GM18868 (cell line): ENCODE measurements around the gene SLC25A24.
"Not testable (repeated sequence)": the region's sequence is repeated elsewhere in the genome, so short reads cannot be mapped to it uniquely, and the experiment has no call there.

ENCODE experiments used
- ATAC-seq: cut with Tn5 transposase; IDR thresholded peaks from one replicate; pipeline ENCODE4 v1.9.1; 2021; ENCODE audit warnings: mild to moderate bottlenecking, moderate library complexity; ENCODE audit not compliant: unreplicated experiment

The SLC25A24 gene

GRCh38 chr1:108199781-108200686 is at the start of gene SLC25A24:
Gene SLC25A24 (minus strand): TSS chr1:108200343. CDS start chr1:108200138, 205 bp downstream.
- ATAC-seq = peak; percentile 93

DNA sequence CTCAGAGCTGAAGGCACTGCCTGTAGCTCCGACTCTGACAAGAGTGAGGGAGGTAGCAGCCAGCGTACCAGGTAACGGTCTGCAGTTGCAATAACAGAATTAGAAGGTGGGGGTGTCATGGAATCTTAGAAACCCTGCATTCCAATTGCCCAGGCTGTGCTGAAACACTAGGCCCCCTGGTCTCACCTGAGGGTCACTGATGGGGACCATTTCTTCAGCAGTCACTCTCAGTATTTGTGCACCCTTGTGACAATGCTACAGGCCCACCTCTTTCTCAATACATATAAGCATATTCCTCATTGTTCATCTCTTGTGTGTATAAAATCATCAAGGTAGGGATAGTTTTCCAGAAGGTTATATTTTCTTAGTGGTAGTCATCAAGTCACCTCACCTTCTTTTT is 43.8 kb upstream of the SLC25A24 start, which contains the start of gene NBPF4:
Gene NBPF4 (minus strand): TSS at position 101 of the 400 bp plus-strand sequence. CDS start 315 bp downstream, outside the sequence.
- ATAC-seq = not testable (repeated sequence)

DNA sequence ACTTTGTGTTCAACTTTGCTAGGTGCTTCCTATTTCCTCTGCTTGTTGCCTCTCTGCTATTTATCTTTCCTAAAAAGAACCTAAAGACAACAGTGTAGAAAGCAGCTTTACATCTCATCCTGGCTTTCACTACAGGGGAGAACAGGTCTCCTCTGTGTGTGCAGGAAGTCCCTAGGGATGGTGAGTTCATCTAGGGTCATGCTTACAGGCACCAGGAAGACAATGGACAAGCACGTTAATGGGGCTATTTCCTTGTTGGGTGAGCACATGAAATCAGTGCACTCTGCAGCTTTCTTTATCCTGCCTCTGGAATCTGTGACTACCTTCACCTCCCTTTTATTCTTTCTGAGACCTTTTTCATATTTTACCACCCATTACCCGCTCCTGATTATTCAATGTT is 39.3 kb upstream of the SLC25A24 start:
- not testable (repeated sequence) for ATAC-seq

GRCh38 chr1:108235308-108235707 is 35.2 kb upstream of the SLC25A24 start:
- not testable (repeated sequence) for ATAC-seq

DNA sequence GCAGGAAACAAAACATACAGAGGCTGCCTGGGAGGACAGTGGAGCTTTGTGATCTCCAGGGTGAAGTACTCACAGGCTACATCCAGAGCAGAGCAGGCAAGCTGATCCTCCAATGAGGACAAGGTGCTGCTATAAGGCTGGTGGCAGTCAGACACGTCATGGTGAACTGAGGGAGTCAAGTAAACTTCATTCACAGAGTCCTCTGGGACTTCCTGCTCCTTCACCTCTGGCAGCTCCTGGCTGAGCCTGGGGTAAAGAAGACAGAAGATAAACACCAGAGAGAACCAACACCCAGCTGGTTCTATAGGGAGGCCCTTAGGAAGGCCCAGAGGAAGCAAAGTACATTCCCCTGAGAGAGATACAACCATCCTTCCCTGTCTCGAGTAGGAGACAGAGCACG is 32.0 kb upstream of the SLC25A24 start:
- ATAC-seq = not testable (repeated sequence)

DNA sequence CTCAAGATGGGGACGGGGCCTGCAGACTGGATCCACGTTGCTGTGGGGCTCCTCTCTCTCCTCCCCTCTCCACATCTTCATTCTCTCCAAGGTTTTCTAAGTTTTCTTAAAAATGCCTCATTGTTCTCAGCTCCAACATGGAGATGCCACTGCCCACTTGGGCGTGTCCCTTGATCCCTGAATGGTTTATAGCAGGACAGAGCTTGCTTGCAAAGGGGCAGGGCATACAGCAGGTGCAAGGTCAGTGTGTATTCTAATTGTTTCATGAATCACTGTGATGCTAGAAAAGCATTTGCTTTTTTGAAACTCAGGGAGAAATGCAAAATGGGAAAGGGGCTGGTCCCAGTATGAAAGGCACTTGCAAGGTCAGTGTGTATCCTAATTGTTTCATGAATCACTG is 29.8 kb upstream of the SLC25A24 start:
- not testable (repeated sequence) for ATAC-seq

GRCh38 chr1:108227772-108228171 is 27.6 kb upstream of the SLC25A24 start:
- ATAC-seq = not testable (repeated sequence)

DNA sequence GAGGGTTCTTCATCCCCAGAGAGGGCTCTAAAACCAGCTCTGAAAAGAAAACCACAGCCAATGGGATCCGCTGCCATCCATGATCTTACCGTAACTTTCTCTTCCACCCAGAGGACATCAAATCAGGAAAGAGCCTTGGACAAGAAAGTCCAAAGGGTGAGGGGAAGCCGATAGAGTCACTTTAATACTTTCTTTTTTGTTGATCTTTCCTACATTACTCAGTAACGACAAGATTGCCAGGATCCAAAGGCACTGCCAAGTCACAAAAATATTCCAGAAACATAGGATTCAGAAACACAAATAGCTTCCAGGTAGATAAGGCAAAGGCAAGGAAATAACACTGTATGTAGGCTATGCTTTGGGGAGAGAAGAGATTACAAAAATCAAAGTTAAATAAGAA is 26.7 kb upstream of the SLC25A24 start:
- ATAC-seq = not testable (repeated sequence)

DNA sequence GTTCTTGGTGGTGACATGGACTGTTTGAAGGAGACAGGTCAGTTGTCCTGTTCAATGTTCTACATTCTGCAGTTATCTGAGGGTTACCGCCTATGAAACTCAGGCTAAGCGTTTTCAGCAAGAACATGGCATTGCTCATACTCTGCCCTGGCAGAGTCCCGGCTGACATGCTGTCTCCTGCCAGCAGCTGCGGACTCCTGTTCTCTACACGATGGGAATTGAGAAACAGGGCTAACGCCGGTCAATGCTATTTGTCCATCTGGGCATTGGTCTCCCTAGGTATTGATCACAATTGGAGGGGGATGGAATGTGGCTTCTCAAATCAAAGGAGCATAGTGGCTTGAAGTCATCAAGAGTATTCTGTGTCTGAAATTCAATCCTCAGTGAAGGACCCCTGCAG is 23.1 kb upstream of the SLC25A24 start:
- ATAC-seq = not testable (repeated sequence)

DNA sequence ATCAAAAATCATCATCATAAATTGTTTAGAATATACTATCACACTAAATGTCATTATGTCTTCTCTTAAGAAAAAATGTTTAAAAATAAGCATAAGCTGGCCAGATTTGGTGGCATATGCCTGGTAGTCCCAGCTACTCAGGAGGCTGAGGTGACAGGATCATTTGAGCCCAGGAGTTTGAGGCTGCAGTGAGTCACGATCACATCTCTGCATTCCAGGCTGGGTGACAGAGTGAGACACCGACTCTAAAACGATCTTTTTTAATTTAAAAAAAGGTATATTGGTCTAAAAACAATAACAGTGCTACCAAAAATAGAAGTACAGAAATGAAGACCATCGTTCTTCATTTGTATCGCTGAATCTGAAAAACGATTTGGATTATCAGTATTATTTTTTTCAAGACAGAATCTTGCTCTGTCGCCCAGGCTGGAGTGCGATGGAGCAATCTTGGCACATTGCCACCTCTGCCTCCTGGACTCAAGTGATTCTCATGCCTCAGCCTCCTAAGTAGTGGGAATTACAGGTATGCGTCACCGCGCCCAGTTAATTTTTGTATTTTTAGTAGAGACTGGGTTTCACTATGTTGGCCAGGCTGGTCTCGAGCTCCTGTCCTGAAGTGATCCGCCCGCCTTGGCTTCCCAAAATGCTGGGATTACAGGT is 17.5 kb upstream of the SLC25A24 start:
- not testable (repeated sequence) for ATAC-seq

- not testable (repeated sequence) for ATAC-seq
Measured at GRCh38 chr1:108217007-108217406, 16.9 kb upstream of the SLC25A24 start.

DNA sequence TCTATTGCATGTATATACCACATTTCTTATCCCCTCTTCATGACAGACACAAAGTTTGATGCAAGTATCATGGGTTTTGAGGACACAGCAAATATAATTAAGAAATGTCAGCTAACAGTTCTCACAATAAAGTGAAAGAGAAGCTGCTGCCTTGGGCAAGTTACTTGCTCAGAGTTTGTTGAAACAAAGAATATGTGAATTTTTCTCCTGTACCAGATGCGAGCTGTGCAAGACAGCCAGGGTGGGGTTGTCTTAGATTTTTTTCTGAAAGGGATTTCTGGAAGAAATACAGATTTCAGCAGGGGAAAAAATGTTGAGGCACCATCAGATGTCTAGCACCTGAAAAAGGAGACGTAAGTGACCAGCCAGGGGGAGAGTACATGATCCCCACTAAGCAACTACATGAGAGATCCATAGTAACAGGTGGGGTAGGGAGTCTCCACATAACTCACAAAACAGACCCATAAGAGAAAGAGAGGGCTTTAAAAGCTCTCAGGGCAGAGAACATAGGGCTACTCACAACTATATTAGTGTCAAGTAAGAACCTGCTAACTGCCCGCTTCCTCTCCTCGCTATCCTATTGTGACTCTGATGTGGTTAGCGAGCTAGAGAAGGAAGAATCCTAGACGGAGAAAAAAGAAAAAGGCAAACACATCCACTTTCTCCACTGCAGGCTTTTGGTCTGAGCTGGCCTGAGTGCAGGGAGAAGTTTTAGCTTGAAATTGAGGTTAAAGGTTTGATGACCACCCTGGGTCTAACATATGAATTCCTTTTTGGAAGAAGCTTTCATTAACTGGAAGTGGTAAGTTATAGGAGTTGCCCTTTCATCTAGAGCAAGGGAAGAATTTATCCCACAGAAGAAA is 16.1 kb upstream of the SLC25A24 start:
- ATAC-seq = not testable (repeated sequence)

DNA sequence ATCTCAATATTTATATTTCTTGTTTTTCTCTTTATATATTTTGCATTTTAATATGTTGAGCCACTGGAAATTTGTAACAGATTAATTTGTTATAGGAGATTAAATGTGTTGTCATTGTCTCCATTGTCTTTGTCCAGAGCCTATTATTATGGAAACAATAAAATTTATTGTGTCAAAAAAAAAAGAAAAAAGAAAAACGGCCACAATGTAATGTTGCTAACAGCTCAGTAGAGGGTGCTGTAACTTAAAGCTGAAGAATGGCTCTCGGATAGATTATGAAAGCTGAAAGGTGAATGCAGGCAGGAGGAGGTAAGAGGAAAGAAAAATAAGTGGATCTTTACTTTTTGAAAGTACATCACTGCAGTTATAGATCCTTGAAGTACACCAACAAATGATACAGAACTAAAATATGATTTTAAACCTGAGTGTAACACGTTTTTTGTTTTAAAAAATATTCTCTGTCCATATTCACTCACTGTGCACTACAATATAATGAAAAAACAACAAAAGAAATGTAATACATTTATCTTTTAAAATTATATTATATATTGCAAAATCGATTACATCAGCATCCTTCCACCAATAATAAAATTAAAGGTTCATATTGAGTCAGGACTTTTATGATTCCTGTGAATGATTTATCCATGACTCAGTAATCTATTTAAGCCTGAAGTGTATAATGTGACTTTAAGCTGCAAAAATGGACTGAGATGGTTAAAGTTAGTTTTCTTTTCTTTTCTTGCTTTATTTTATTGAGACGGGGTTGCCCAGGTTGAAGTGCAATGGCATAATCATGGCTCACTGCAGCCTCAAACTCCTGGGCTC is 14.7 kb upstream of the SLC25A24 start:
- ATAC-seq = peak; percentile 87

GRCh38 chr1:108211014-108211413 is 10.9 kb upstream of the SLC25A24 start:
- ATAC-seq = no peak

DNA sequence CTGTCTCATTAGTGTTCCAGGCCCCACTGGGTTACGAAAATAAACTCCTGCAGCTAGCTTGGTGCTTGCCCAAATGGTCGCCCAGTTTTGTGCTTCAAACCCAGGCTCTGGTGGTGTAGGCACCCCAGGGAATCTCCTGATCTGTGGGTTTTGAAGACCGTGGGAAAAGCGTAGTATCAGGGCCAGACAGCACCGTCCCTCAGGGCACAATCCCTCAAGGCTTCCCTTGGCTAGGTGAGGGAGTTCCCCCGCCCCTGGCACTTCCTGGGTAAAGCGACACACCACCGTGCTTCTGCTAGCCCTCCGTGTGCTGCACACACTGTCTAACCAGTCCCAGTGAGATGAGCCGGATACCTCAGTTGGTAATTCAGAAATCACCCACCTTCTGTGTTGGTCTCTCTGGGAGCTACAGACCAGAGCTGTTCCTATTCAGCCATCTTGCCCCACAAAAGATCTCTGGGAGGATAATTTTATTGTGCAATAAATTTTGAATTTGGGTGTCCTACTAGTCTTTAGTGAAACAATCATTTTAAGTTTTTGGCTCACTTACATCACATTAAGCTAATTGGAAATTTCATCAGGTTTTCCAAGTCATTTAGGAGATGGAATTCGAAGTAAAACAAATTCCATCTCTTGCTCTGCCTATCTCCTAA is 9.4 kb upstream of the SLC25A24 start:
- ATAC-seq = no peak

- ATAC-seq = no peak
Measured at GRCh38 chr1:108208724-108209446, 8.7 kb upstream of the SLC25A24 start.

- not testable (repeated sequence) for ATAC-seq
Measured at GRCh38 chr1:108203582-108203981, 3.4 kb upstream of the SLC25A24 start.

- ATAC-seq = no peak
Measured at GRCh38 chr1:108201687-108202086, 1.5 kb upstream of the SLC25A24 start.

- ATAC-seq = no peak
Measured at GRCh38 chr1:108200687-108201051, 526 bp upstream of the SLC25A24 start.
